Hepatocyte (in vitro differentiated cells): Measurements from ENCODE around the gene MAP4K1. TPM values are rescaled to one million over a fixed set of nuclear protein-coding genes. Genes with fewer than 3 reads are reported as not detected.

Experiments used
- DNase-seq: peaks from one replicate; pipeline ENCODE4 v3.0.0-alpha.2; 2016; ENCODE audit warnings: low spot score
- H2AFZ ChIP-seq: fragments of 200-600 bp; sonication (generic); 2 replicates; pipeline ENCODE4 v1.6.0; 2016; ENCODE audit warnings: antibody characterized with exemption, mild to moderate bottlenecking
- H3K27ac ChIP-seq: fragments of 200-600 bp; sonication (generic); 2 replicates; pipeline ENCODE4 v1.5.1; 2016; ENCODE audit warnings: mild to moderate bottlenecking
- H3K27me3 ChIP-seq: fragments of 200-600 bp; sonication (generic); 2 replicates; pipeline ENCODE4 v1.6.1; 2016
- H3K36me3 ChIP-seq: fragments of 200-600 bp; sonication (generic); replicated peaks from 2 replicates; pipeline ENCODE4 v1.5.1; 2016; ENCODE audit warnings: low read depth; ENCODE audit not compliant: insufficient read depth
- H3K4me1 ChIP-seq: fragments of 200-600 bp; sonication (generic); 2 replicates; pipeline ENCODE4 v1.5.1; 2016; ENCODE audit warnings: mild to moderate bottlenecking, moderate library complexity; ENCODE audit not compliant: insufficient read depth
- H3K4me2 ChIP-seq: fragments of 200-600 bp; sonication (generic); 2 replicates; pipeline ENCODE4 v1.6.0; 2016
- H3K4me3 ChIP-seq: fragments of 200-600 bp; sonication (generic); 2 replicates; pipeline ENCODE4 v1.5.1; 2016; ENCODE audit warnings: mild to moderate bottlenecking
- H3K79me2 ChIP-seq: fragments of 200-600 bp; sonication (generic); 2 replicates; pipeline ENCODE4 v1.6.0; 2017; ENCODE audit warnings: mild to moderate bottlenecking
- H3K9me2 ChIP-seq: fragments of 200-600 bp; sonication (generic); replicated peaks from 2 replicates; pipeline ENCODE4 v1.6.0; 2017; ENCODE audit warnings: mild to moderate bottlenecking; ENCODE audit not compliant: insufficient read depth
- H3K9me3 ChIP-seq: fragments of 200-600 bp; sonication (generic); 2 replicates; pipeline ENCODE4 v1.5.1; 2016; ENCODE audit warnings: low read depth, mild to moderate bottlenecking
- H4K20me1 ChIP-seq: fragments of 200-600 bp; sonication (generic); 2 replicates; pipeline ENCODE4 v1.6.0; 2016; ENCODE audit warnings: mild to moderate bottlenecking; ENCODE audit not compliant: insufficient read depth, poor library complexity, severe bottlenecking
- CTCF ChIP-seq: fragments of 200-600 bp; sonication (generic); IDR thresholded peaks from 2 replicates; pipeline ENCODE4 v1.5.1; 2016; ENCODE audit warnings: antibody characterized with exemption, mild to moderate bottlenecking; ENCODE audit not compliant: poor library complexity
- EZH2 ChIP-seq: fragments of 200-600 bp; sonication (generic); IDR thresholded peaks from 2 replicates; pipeline ENCODE4 v1.6.1; 2016; ENCODE audit warnings: antibody characterized with exemption, mild to moderate bottlenecking, borderline replicate concordance
- EZH2phosphoT487 ChIP-seq: fragments of 200-600 bp; sonication (generic); IDR thresholded peaks from one replicate; pipeline ENCODE4 v1.6.1; 2018; ENCODE audit warnings: antibody characterized with exemption, mild to moderate bottlenecking, low read depth, moderate library complexity; ENCODE audit not compliant: unreplicated experiment, severe bottlenecking
- WGBS: methylation state at CpG from one replicate; pipeline ENCODE4 v1.1.6; 2016; ENCODE audit warnings: low lambda C conversion rate; ENCODE audit errors: missing lambda C conversion rate; 5-methylcytosine and 5-hydroxymethylcytosine counted together
- polyA plus RNA-seq: library from polyadenylated mRNA; unstranded; fragments of >200 nt; fragmentation: Nextera tagmentation; extraction: Ambion mirVana; gene quantifications from 2 replicates; pipeline ENCODE4 v1.2.1, GENCODE V29; 2016
- total RNA-seq: library from RNA; depleted of rRNA; stranded (reverse); fragments of >200 nt; gene quantifications from 2 replicates; pipeline ENCODE4 v1.2.3, GENCODE V29; 2014

Gene MAP4K1
- total and polyA plus RNA-seq, 2 experiments from 2014 or later: 0.57 to 2.6 TPM

GRCh38 chr19:38549942-38550341 is 67.8 kb downstream of the MAP4K1 start:
- DNase-seq: no peak
- H3K9me2 ChIP-seq: no peaks in the 10 kb centered on the region

GRCh38 chr19:38549061-38549460 is 68.7 kb downstream of the MAP4K1 start:
- no peaks in the 10 kb centered on the region for H4K20me1 ChIP-seq
- H3K4me3 ChIP-seq: no peak overlapping the region
- DNase-seq: no peak
- no peaks in the 10 kb centered on the region for H3K36me3 ChIP-seq
- no peak overlapping the region for H3K4me2 ChIP-seq
- no peaks in the 10 kb centered on the region for H3K27me3 ChIP-seq
- no peaks in the 10 kb centered on the region for H3K9me3 ChIP-seq
- H3K9me2 ChIP-seq: no peaks in the 10 kb centered on the region
- no peak for TF ChIP-seq EZH2
- TF ChIP-seq CTCF: no peak
- no peak for TF ChIP-seq EZH2phosphoT487
- no peaks in the 10 kb centered on the region for H3K79me2 ChIP-seq
- peaks cover 4% of the 10 kb centered on the region for H3K4me1 ChIP-seq
- no peak overlapping the region for H2AFZ ChIP-seq
- no peak overlapping the region for H3K27ac ChIP-seq
- WGBS: 91% methylated on average over 5 of the region's 5 CpGs

More at GRCh38 chr19:38549942-38550341, 67.8 kb downstream of the MAP4K1 start:
- Histone ChIP-seq H3K27me3 (no peaks in the 10 kb centered on the region), H3K4me2 (no peak overlapping the region), H3K36me3 (no peaks in the 10 kb centered on the region), H3K4me1 (no peaks in the 10 kb centered on the region), H3K9me3 (no peaks in the 10 kb centered on the region), H3K27ac (no peak overlapping the region), H2AFZ (no peak overlapping the region), H3K79me2 (no peaks in the 10 kb centered on the region), H4K20me1 (no peaks in the 10 kb centered on the region), H3K4me3 (no peak overlapping the region)
- TF ChIP-seq EZH2phosphoT487: no peak
- TF ChIP-seq EZH2: no peak
- TF ChIP-seq CTCF: no peak
- WGBS: 75% methylated on average over 4 of the region's 4 CpGs

- Histone ChIP-seq H2AFZ (no peak overlapping the region), H3K36me3 (no peaks in the 10 kb centered on the region), H3K27ac (no peak overlapping the region), H3K9me2 (no peaks in the 10 kb centered on the region), H3K9me3 (no peaks in the 10 kb centered on the region), H3K4me3 (no peak overlapping the region), H3K27me3 (no peaks in the 10 kb centered on the region), H3K4me1 (peaks cover 4% of the 10 kb centered on the region), H4K20me1 (no peaks in the 10 kb centered on the region), H3K79me2 (no peaks in the 10 kb centered on the region), H3K4me2 (no peak overlapping the region)
- 93% methylated on average over 5 of the region's 5 CpGs for WGBS
- no peak for TF ChIP-seq EZH2
- no peak for TF ChIP-seq EZH2phosphoT487
- no peak for TF ChIP-seq CTCF
- no peak for DNase-seq
Observed at GRCh38 chr19:38547421-38547820, 70.3 kb downstream of the MAP4K1 start.

- DNase-seq: no peak
- TF ChIP-seq EZH2 (no peak), CTCF (no peak), EZH2phosphoT487 (no peak)
- Histone ChIP-seq H3K27ac (no peak overlapping the region), H3K27me3 (no peaks in the 10 kb centered on the region), H3K4me2 (no peak overlapping the region), H4K20me1 (no peaks in the 10 kb centered on the region), H3K9me2 (no peaks in the 10 kb centered on the region), H3K4me1 (peaks cover 4% of the 10 kb centered on the region), H3K36me3 (no peaks in the 10 kb centered on the region), H3K9me3 (no peaks in the 10 kb centered on the region), H3K79me2 (no peaks in the 10 kb centered on the region), H2AFZ (no peak overlapping the region), H3K4me3 (no peak overlapping the region)
- WGBS: 96% methylated on average over 8 of the region's 8 CpGs
Observed at GRCh38 chr19:38545596-38545995, 72.2 kb downstream of the MAP4K1 start.
